Stimulated activated CD8-positive, alpha-beta memory T cell treated with anti-CD3 and anti-CD28 coated beads, Interleukin-7, amount 100 ng/mL, for 24 hours (primary cell): ENCODE results near the gene ENDOG.
"Not testable (repeated sequence)": the region's sequence is repeated elsewhere in the genome, so short reads cannot be mapped to it uniquely, and the experiment has no call there.

Source experiments
- DNase-seq: peaks from one replicate; pipeline ENCODE4 v3.0.0-alpha.2; 2020; ENCODE audit warnings: low read depth

Gene ENDOG

GRCh38 chr9:128818099-128818838 is at the start of gene ENDOG:
Gene ENDOG, plus strand, starts transcription at chr9:128818500. Its CDS starts 185 bp downstream, at chr9:128818685.
- DNase-seq = peak; percentile 97

- no peak for DNase-seq
These were observed 49.7 kb upstream of the ENDOG start for GRCh38 chr9:128768606-128769005.

GRCh38 chr9:128770286-128771030 is 47.8 kb upstream of the ENDOG start:
- no peak for DNase-seq

GRCh38 chr9:128771094-128771721 is 47.1 kb upstream of the ENDOG start:
- no peak for DNase-seq

GRCh38 chr9:128771745-128772519 is 46.4 kb upstream of the ENDOG start, which contains the start of gene ZER1:
Gene ZER1, minus strand, starts transcription at chr9:128771927. Its CDS starts 16,362 bp downstream, at chr9:128755565.
- DNase-seq = peak; percentile 90

- no peak for DNase-seq
These were observed 45.3 kb upstream of the ENDOG start for GRCh38 chr9:128773049-128773448.

GRCh38 chr9:128774804-128775203 is 43.5 kb upstream of the ENDOG start:
- no peak for DNase-seq

- not testable (repeated sequence) for DNase-seq
These were observed 38.2 kb upstream of the ENDOG start for GRCh38 chr9:128780093-128780492.

- DNase-seq = no peak
These were observed 36.9 kb upstream of the ENDOG start for GRCh38 chr9:128781187-128782070.

GRCh38 chr9:128782669-128783068 is 35.6 kb upstream of the ENDOG start:
- DNase-seq = no peak

GRCh38 chr9:128785427-128785826 is 32.9 kb upstream of the ENDOG start:
- DNase-seq = no peak

GRCh38 chr9:128786681-128787601 is 31.4 kb upstream of the ENDOG start, which contains the start of gene TBC1D13:
Gene TBC1D13, plus strand, starts transcription at chr9:128787253. Its CDS starts 101 bp downstream, at chr9:128787354.
- peak; percentile 84 for DNase-seq

- DNase-seq = no peak
These were observed 30.6 kb upstream of the ENDOG start for GRCh38 chr9:128787659-128788058.

- DNase-seq = no peak
These were observed 29.9 kb upstream of the ENDOG start for GRCh38 chr9:128788445-128788844.

- DNase-seq = no peak
These were observed 27.8 kb upstream of the ENDOG start for GRCh38 chr9:128790536-128790935.

- DNase-seq = no peak
These were observed 26.2 kb upstream of the ENDOG start for GRCh38 chr9:128792134-128792533.

GRCh38 chr9:128792978-128793686 is 25.2 kb upstream of the ENDOG start:
- no peak for DNase-seq

GRCh38 chr9:128794961-128795360 is 23.3 kb upstream of the ENDOG start:
- not testable (repeated sequence) for DNase-seq

- DNase-seq = no peak
These were observed 19.4 kb upstream of the ENDOG start for GRCh38 chr9:128798896-128799295.
